Calu3 (cell line): ENCODE results near the gene CD38. TPM values are rescaled to one million over a fixed set of nuclear protein-coding genes. Genes with fewer than 3 reads are reported as not detected.
A peak's percentile ranks its signal among the peaks of the same experiment; 100 is the strongest.

ENCODE experiments used
- BruUV-seq: library from RNA; stranded (reverse); fragments of 400-500 nt; replicated peaks from 2 replicates; lab custom pipeline; 2021; lab: Mats Ljungman, UMichigan
- CTCF ChIA-PET: fragments of 300-600 bp; sonication (Branson Sonifier 250); formaldehyde crosslinking; loops from one replicate; lab custom pipeline; 2022; ENCODE audit warnings: antibody characterized with exemption; lab: Charles Lee
- DNase-seq: peaks from one replicate; pipeline ENCODE4 v3.0.0; 2022
- H3K27ac Mint-ChIP-seq: one replicate; pipeline ENCODE4 v1.8.0; 2022; ENCODE audit warnings: mixed read lengths; ENCODE audit not compliant: unreplicated experiment
- H3K27me3 Mint-ChIP-seq: one replicate; pipeline ENCODE4 v1.8.0; 2022; ENCODE audit warnings: mixed read lengths; ENCODE audit not compliant: unreplicated experiment
- H3K36me3 Mint-ChIP-seq: one replicate; pipeline ENCODE4 v1.8.0; 2022; ENCODE audit warnings: mild to moderate bottlenecking, moderate library complexity, mixed read lengths; ENCODE audit not compliant: insufficient read depth, unreplicated experiment
- H3K4me1 Mint-ChIP-seq: one replicate; pipeline ENCODE4 v1.8.0; 2022; ENCODE audit warnings: mild to moderate bottlenecking, low read depth, mixed read lengths; ENCODE audit not compliant: unreplicated experiment
- H3K4me3 Mint-ChIP-seq: one replicate; pipeline ENCODE4 v1.8.0; 2022; ENCODE audit warnings: mild to moderate bottlenecking, low read depth, moderate library complexity, mixed read lengths; ENCODE audit not compliant: unreplicated experiment
- H3K9me3 Mint-ChIP-seq: one replicate; pipeline ENCODE4 v1.8.0; 2022; ENCODE audit warnings: low read depth, mixed read lengths; ENCODE audit not compliant: unreplicated experiment
- CTCF ChIP-seq: fragments of 200-600 bp; IDR thresholded peaks from one replicate; pipeline ENCODE4 v1.8.0; 2022; ENCODE audit warnings: antibody characterized with exemption; ENCODE audit not compliant: unreplicated experiment
- intact Hi-C: fragments of 100-400 bp; cut with micrococcal nuclease; formaldehyde crosslinking; loops from one replicate; pipeline ENCODE4 v1.10.0; 2022; ENCODE audit not compliant: unreplicated experiment
- total RNA-seq: library from RNA; stranded (reverse); gene quantifications from 2 replicates; pipeline ENCODE4 v1.2.3, GENCODE V29; 2022

Gene CD38
- total RNA-seq, 1 experiment from 2014 or later: 3.4 TPM

- intact Hi-C loops: loop anchor here (1.0 to 5.0 kb wide), 3 partner anchors 40 to 77 kb away; no protein-coding TSS in a partner anchor
- TF ChIP-seq CTCF: no peak
- Mint-ChIP-seq H3K4me3 (no peak overlapping the region), H3K27me3 (no peaks in the 10 kb centered on the region), H3K4me1 (peaks cover 27% of the 10 kb centered on the region), H3K9me3 (no peaks in the 10 kb centered on the region), H3K27ac (no peak overlapping the region), H3K36me3 (no peaks in the 10 kb centered on the region)
- CTCF ChIA-PET: interaction anchor here (1.3 to 2.3 kb wide), 3 partner anchors 25 to 75 kb away, joined by 16 to 79 read pairs (median 18); no protein-coding TSS in a partner anchor
- BruUV-seq: no TSS peak
- no peak for DNase-seq
These were observed 103.7 kb downstream of the CD38 start for GRCh38 chr4:15881820-15882219.

DNA sequence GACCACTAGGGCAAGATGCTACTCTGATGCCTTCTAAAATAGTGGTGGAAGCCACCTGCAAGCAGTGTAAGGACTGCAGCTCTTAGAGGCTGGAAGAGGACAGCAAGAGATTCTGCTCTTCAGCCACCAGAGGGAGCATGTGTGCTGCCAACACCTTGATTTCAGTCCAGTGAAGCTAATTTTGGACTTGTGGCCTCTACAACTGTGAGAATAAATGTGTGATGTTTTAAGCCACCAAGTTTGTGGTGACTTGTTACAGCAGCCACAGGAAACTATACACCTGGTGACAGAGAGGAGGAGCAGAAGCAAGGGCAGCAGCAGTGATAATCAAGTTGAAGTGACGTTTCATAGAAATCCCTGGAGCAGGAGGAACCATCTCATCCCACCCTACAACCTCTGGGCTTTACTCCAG lies 104.6 kb downstream of the CD38 start:
- DNase-seq: peak; percentile 54
- H3K27ac Mint-ChIP-seq: peak overlapping the region; percentile 77

DNA sequence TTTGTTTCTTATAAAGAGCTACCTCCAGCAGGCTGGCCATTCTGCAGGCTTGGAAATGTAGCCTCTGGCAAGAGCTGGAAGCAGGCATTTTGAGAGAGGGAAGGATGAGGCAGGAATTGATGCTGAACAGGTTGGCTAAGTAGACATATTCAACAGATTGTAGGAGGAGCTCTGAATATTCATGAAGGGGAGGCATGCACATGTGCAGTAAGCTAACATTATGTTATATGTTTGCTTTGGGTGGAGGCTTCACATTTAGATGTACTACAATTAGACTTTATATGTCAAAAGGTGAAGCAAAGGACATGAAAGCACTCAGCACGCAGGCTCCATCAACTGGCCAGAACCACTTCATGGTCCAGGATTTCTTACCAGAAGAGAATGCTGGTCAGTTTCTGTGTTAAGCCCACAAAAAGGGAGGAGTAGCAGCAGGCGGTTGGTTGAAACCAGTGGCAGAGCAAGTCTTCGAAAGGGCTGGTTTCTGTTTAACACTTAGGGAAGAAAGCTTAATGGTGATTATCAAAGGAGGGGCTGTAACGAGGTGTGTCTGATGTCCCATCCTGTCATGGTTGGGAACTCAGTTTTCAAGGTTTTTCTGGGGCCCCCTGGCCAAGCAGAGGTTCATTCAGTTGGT lies 105.6 kb downstream of the CD38 start:
- DNase-seq: no peak
- Mint-ChIP-seq H3K4me3 (no peak overlapping the region), H3K27ac (peak overlapping the region; percentile 77), H3K36me3 (no peaks in the 10 kb centered on the region), H3K27me3 (no peaks in the 10 kb centered on the region), H3K9me3 (no peaks in the 10 kb centered on the region), H3K4me1 (peaks cover 27% of the 10 kb centered on the region)
- intact Hi-C loops: loop anchor here (5.0 kb wide), 1 partner anchor 39 kb away; no protein-coding TSS in a partner anchor
- CTCF ChIA-PET: interaction anchor here (2.3 kb wide), 1 partner anchor 72 kb away, joined by 79 read pairs; no protein-coding TSS in a partner anchor
- no peak for TF ChIP-seq CTCF
- BruUV-seq: no TSS peak

More for the DNA sequence above, 104.6 kb downstream of the CD38 start:
- CTCF ChIA-PET: interaction anchor here (0.6 to 2.3 kb wide), 9 partner anchors 24 to 76 kb away, joined by 3 to 79 read pairs (median 6); partner anchors contain the start of gene FGFBP1
- H3K27me3 Mint-ChIP-seq: no peaks in the 10 kb centered on the region
- H3K9me3 Mint-ChIP-seq: no peaks in the 10 kb centered on the region
- TF ChIP-seq CTCF: peak; percentile 71
- BruUV-seq: no TSS peak
- no peak overlapping the region for H3K4me3 Mint-ChIP-seq
- intact Hi-C loops: loop anchor here (1.0 to 5.0 kb wide), 3 partner anchors 40 to 77 kb away; no protein-coding TSS in a partner anchor
- peaks cover 27% of the 10 kb centered on the region for H3K4me1 Mint-ChIP-seq
- no peaks in the 10 kb centered on the region for H3K36me3 Mint-ChIP-seq

DNA sequence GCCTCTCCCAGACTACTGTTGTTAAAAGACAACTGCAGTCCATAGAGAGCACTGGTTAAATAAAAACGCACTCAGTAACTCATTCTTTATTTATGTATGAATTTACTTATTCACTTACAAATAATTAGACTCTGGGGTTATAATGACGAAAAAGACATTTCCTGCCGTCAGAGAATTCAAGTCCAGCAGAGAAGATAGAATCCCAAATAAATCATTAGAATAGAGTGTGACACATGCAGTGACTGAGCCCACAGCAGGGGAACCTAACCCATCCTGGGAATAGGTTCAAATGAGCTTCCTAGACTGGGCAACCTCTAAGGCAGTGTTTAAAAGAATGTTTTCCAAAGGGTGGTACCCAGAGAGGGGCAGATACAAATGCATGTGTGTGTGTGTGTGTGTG lies 106.5 kb downstream of the CD38 start:
- Mint-ChIP-seq H3K27ac (no peak overlapping the region), H3K9me3 (no peaks in the 10 kb centered on the region), H3K4me3 (no peak overlapping the region), H3K36me3 (no peaks in the 10 kb centered on the region), H3K27me3 (no peaks in the 10 kb centered on the region), H3K4me1 (peaks cover 27% of the 10 kb centered on the region)
- TF ChIP-seq CTCF: no peak
- CTCF ChIA-PET: no interaction called here
- DNase-seq: no peak
- intact Hi-C loops: loop anchor here (5.0 kb wide), 1 partner anchor 38 kb away; no protein-coding TSS in a partner anchor
- no TSS peak for BruUV-seq
